ENCODE data around the gene PACS1. TPM values are rescaled to one million over a fixed set of nuclear protein-coding genes. Genes with fewer than 3 reads are reported as not detected.
A peak's percentile ranks its signal among the peaks of the same experiment; 100 is the strongest.

Gene PACS1
- total and polyA plus RNA-seq, 9 donors = 22.4 to 92.9 (median 73.9) TPM

DNA sequence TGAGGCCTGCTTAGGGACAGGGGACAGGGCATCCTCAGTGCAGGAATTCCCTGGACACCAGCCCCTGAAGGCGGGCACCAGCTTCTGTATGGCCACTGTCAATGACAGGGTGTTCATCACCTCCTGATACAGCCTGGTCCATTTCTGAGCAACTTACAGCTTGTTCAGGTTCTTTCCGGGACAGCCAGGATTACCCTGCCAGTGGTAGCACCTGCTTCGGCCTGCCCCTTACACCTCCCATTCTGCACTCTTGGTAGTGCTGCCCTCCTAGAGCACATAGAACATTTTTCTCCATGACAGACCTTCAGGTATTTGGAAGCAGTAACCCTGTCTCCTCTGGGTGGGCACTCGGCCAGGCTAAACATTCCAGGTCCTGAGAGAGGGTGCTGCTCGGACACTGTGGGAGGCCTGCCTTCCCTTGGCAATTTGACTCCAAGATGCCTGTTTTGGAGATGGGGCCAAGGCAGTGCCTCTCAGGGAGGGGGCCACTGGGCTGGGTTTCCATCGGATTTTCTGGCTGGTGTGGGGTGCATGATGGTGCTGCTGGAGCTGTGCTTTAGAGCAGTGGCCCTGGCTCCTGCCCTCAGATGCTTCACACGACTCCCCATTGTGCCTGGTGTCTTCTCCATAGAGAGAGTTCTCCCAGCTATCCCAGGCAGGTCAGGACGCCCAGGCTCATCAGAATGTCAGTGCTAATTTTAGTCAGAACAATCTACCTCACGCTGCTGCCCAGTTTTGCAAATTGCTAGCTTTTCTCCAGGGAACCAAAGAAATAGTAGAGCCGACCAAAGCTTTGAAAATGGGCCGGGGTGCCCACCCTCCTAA is 22.3 kb upstream of the PACS1 start:
- Histone ChIP-seq H3K4me3 (no peak overlapping the region), H3K4me1 (ENCODE audit: insufficient read depth) (no peaks in the 10 kb centered on the region), H3K9me3 (no peaks in the 10 kb centered on the region), H3K27ac (no peak overlapping the region), H3K27me3 (no peaks in the 10 kb centered on the region), H3K36me3 (no peaks in the 10 kb centered on the region)
- intact Hi-C loops (cut with DNase I) = no loop called here
- DNase-seq = no peak
- TF ChIP-seq POLR2A (IDR thresholded peaks at IDR 0.05) = no peak
- WGBS, 3 donors = 43 to 53% (median 50%) methylated on average over 11 of the region's 11 CpGs

DNA sequence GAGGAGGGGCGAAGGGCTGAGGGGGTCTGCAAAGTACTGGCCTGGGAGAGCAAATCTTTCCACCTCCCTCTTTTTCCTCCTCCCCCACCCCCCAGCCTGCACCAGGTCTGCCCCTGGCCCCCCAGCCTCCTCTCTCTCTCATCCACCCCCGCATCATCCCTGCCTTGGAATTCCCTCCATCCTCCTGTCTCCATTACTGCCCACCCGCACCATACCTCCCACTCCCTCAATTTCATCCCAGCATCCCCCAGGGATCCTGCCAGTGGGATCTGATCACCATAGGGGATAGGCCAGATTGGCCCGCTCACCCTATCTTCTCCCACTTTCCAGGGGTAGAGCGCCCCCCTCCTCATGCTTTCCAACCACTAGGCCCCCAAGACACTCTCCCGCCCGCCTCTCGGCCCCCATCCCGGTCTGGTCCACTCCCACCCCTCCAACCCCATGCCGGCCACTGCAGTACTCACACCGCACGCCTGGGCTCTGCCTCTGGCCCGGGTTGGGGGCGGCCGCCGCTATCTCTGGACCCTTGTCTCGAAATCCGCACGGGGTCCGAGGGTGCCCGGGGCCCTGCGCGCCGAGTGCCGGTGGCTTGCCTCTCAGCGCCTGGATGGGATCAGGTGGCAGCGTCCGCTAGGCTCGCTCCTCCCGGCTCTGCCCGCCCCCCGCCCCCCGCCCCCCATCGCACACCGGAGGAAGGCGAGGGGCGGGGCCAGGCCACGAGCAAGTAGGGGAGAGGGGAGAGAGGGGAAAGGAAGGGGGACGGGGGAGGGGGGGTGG is 21.3 kb upstream of the PACS1 start, which contains the start of gene GAL3ST3:
TSS of gene GAL3ST3 (minus strand) at position 615 of the 777 bp plus-strand sequence. CDS start 3,746 bp downstream, outside the sequence.
- H3K27ac ChIP-seq = no peak within 1 kb of the TSS
- WGBS, 3 donors = 4 to 8% (median 6%) methylated on average over 24 to 39 of the region's 39 CpGs

DNA sequence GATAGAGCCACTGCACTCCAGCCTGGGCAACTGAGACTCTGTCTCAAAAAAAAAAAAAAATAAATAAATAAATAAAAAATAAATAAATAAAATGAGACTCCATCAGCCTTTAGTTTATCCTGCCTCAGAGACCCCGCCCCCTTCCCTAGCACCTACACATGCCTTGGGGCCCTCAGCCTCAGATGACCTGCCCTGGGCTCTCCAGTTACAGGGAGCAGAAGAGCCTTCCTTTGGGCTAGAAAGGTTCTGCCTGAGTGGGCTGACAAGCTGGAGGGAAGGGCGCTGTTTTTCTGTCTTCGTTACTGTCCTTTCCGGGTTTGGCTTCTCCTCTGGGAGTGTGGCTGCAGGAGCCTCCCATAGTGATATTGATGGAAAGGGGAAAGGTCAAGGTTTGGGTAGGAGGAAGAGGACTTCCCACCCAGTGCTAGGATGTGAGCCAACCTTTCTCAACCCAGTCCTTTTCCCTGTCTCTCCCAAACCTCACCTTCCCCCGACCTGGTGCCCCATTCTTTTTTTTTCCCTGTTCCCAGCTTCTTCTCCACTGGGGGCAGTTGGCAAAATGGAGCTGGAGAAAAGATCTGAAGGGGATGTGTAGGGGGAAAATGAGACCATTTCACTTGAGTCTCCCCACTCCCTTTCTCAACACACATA is 19.4 kb upstream of the PACS1 start:
- H3K4me1 ChIP-seq (ENCODE audit: insufficient read depth) = peaks cover 4% of the 10 kb centered on the region
- no peaks in the 10 kb centered on the region for H3K36me3 ChIP-seq
- no peaks in the 10 kb centered on the region for H3K9me3 ChIP-seq
- no peaks in the 10 kb centered on the region for H3K27me3 ChIP-seq
- peak in 1 of 5 donors; percentile 26 for DNase-seq
- intact Hi-C loops (cut with DNase I) = no loop called here
- WGBS, 3 donors = 45 to 65% (median 48%) methylated on average over 5 of the region's 5 CpGs
- TF ChIP-seq POLR2A (IDR thresholded peaks at IDR 0.05) = no peak
- TF ChIP-seq, protein P1, sequence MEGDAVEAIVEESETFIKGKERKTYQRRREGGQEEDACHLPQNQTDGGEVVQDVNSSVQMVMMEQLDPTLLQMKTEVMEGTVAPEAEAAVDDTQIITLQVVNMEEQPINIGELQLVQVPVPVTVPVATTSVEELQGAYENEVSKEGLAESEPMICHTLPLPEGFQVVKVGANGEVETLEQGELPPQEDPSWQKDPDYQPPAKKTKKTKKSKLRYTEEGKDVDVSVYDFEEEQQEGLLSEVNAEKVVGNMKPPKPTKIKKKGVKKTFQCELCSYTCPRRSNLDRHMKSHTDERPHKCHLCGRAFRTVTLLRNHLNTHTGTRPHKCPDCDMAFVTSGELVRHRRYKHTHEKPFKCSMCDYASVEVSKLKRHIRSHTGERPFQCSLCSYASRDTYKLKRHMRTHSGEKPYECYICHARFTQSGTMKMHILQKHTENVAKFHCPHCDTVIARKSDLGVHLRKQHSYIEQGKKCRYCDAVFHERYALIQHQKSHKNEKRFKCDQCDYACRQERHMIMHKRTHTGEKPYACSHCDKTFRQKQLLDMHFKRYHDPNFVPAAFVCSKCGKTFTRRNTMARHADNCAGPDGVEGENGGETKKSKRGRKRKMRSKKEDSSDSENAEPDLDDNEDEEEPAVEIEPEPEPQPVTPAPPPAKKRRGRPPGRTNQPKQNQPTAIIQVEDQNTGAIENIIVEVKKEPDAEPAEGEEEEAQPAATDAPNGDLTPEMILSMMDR (IDR thresholded peaks at IDR 0.05) = no peak
- TF ChIP-seq EP300 (IDR thresholded peaks at IDR 0.05) = no peak
- no peak overlapping the region for H3K27ac ChIP-seq
- H3K4me3 ChIP-seq = no peak overlapping the region

More for the DNA sequence above, 21.3 kb upstream of the PACS1 start, which contains the start of gene GAL3ST3:
- no peaks in the 10 kb centered on the region for H3K27me3 ChIP-seq
- peak in 1 of 5 donors; percentile 37 for DNase-seq
- H3K4me1 ChIP-seq (ENCODE audit: insufficient read depth) = peaks cover 4% of the 10 kb centered on the region
- no peaks in the 10 kb centered on the region for H3K36me3 ChIP-seq
- H3K4me3 ChIP-seq = peak within 1 kb of the TSS; percentile 25
- TF ChIP-seq POLR2A (IDR thresholded peaks at IDR 0.05) = no peak
- no peak for TF ChIP-seq EP300 (IDR thresholded peaks at IDR 0.05)
- TF ChIP-seq, protein P1 (IDR thresholded peaks at IDR 0.05) = no peak
- H3K9me3 ChIP-seq = no peaks in the 10 kb centered on the region
- intact Hi-C loops (cut with DNase I) = no loop called here

DNA sequence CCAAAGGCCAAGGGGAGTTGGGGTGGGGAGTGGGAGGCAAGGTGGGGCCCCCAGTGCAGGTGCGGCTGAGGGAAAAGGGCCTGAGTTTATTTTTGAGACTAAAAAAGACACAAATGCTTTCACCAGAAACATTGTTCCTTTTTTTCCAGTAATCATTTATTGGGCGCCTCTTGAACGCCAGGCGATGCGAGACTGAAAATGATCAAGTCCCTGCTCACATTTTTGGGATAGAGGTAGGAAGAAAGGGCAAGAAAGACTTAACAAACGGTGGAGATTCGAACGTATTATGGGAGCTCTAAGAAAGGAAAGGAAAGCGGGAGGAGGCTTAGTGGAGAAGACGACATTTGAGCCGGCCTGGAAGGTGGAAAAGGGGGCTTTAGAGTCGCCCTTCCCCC is 18.7 kb upstream of the PACS1 start:
- 20 to 26% (median 23%) methylated on average over 12 of the region's 12 CpGs for WGBS, 3 donors
- peak overlapping the region; percentile 100 for H3K4me3 ChIP-seq
- intact Hi-C loops (cut with DNase I) = no loop called here
- peaks cover 4% of the 10 kb centered on the region for H3K4me1 ChIP-seq (ENCODE audit: insufficient read depth)
- no peaks in the 10 kb centered on the region for H3K36me3 ChIP-seq
- no peaks in the 10 kb centered on the region for H3K27me3 ChIP-seq
- TF ChIP-seq POLR2A (IDR thresholded peaks at IDR 0.05) = no peak
- TF ChIP-seq, protein P1 (IDR thresholded peaks at IDR 0.05) = no peak
- TF ChIP-seq EP300 (IDR thresholded peaks at IDR 0.05) = no peak
- H3K9me3 ChIP-seq = no peaks in the 10 kb centered on the region
- H3K27ac ChIP-seq = peak overlapping the region; percentile 31 to 92
- peak in 1 of 5 donors; percentile 30 for DNase-seq

All from ovary (tissue), 9 donors.